DOHH2 (cell line): ENCODE results near the gene LAMB2.

Experiments used
- CTCF ChIP-seq: fragments of 200-600 bp; sonication (generic); IDR thresholded peaks from one replicate; pipeline ENCODE4 v1.5.1; 2014; ENCODE audit warnings: antibody characterized with exemption, mild to moderate bottlenecking, low read depth, low read length; ENCODE audit not compliant: poor library complexity, severe bottlenecking
- EZH2phosphoT487 ChIP-seq: fragments of 200-600 bp; sonication (generic); IDR thresholded peaks from 2 replicates; pipeline ENCODE4 v1.6.1; 2017; ENCODE audit warnings: borderline replicate concordance, mild to moderate bottlenecking, antibody characterized with exemption, low read length, moderate library complexity, mixed read lengths

- no peak for TF ChIP-seq CTCF
- TF ChIP-seq EZH2phosphoT487, result no peak
Observed at GRCh38 chr3:49181351-49181750, 48.5 kb upstream of the LAMB2 start.
